GM19238 (cell line): ENCODE results near the gene NBAS.
"Not testable (repeated sequence)": the region's sequence is repeated elsewhere in the genome, so short reads cannot be mapped to it uniquely, and the experiment has no call there.

Source experiments
- DNase-seq: peaks from one replicate; pipeline ENCODE4 v3.0.0; 2011; ENCODE audit warnings: low spot score; ENCODE audit not compliant: insufficient read length

Gene NBAS

GRCh38 chr2:15559379-15560139, 1.6 kb downstream of the NBAS start:
- no peak for DNase-seq

GRCh38 chr2:15557887-15558311, 3.2 kb downstream of the NBAS start:
- no peak for DNase-seq

GRCh38 chr2:15556311-15556930, 4.7 kb downstream of the NBAS start:
- no peak for DNase-seq

GRCh38 chr2:15555760-15556193, 5.4 kb downstream of the NBAS start:
- DNase-seq = no peak

- DNase-seq = no peak
Measured at GRCh38 chr2:15554525-15555218, 6.5 kb downstream of the NBAS start.

- no peak for DNase-seq
Measured at GRCh38 chr2:15553951-15554350, 7.2 kb downstream of the NBAS start.

GRCh38 chr2:15553519-15553918, 7.6 kb downstream of the NBAS start:
- DNase-seq = no peak

- no peak for DNase-seq
Measured at GRCh38 chr2:15548974-15549373, 12.2 kb downstream of the NBAS start.

GRCh38 chr2:15547115-15547876, 13.8 kb downstream of the NBAS start:
- DNase-seq = no peak

- DNase-seq = no peak
Measured at GRCh38 chr2:15546297-15547098, 14.6 kb downstream of the NBAS start.

- no peak for DNase-seq
Measured at GRCh38 chr2:15544227-15544626, 16.9 kb downstream of the NBAS start.

GRCh38 chr2:15543541-15543940, 17.6 kb downstream of the NBAS start:
- DNase-seq = no peak

GRCh38 chr2:15543053-15543452, 18.1 kb downstream of the NBAS start:
- DNase-seq = no peak

- not testable (repeated sequence) for DNase-seq
Measured at GRCh38 chr2:15542269-15542668, 18.9 kb downstream of the NBAS start.

GRCh38 chr2:15540523-15540922, 20.6 kb downstream of the NBAS start:
- DNase-seq = not testable (repeated sequence)

GRCh38 chr2:15539999-15540398, 21.1 kb downstream of the NBAS start:
- DNase-seq = peak; percentile 7

- DNase-seq = no peak
Measured at GRCh38 chr2:15538792-15539191, 22.3 kb downstream of the NBAS start.

- no peak for DNase-seq
Measured at GRCh38 chr2:15533860-15534480, 27.2 kb downstream of the NBAS start.

GRCh38 chr2:15532996-15533395, 28.1 kb downstream of the NBAS start:
- DNase-seq = no peak

- DNase-seq = no peak
Measured at GRCh38 chr2:15531095-15531854, 29.9 kb downstream of the NBAS start.
